HEK293 (cell line): ENCODE measurements around the gene SLC6A6.

Experiments
- BCL11B ChIP-seq: fragments of 450-650 bp; formaldehyde crosslinking; IDR thresholded peaks from 2 replicates; pipeline ENCODE4 v1.5.1; 2016; ENCODE audit warnings: low read depth, missing biosample characterization, missing genetic modification characterization
- CTCF ChIP-seq: fragments of 450-650 bp; formaldehyde crosslinking; IDR thresholded peaks from 2 replicates; pipeline ENCODE4 v1.5.1; 2016; ENCODE audit warnings: missing biosample characterization, missing genetic modification characterization
- HOXD13 ChIP-seq: sonication (generic); formaldehyde crosslinking; IDR thresholded peaks from 2 replicates; pipeline ENCODE4 v1.8.0; 2022; ENCODE audit warnings: missing genetic modification reagents, borderline replicate concordance
- TCF7L2 ChIP-seq: IDR thresholded peaks from 2 replicates; pipeline ENCODE4 v1.6.1; 2011; ENCODE audit warnings: low read depth, mild to moderate bottlenecking, inconsistent platforms, low read length, moderate library complexity, borderline replicate concordance
- ZBTB10 ChIP-seq: fragments of 450-650 bp; formaldehyde crosslinking; IDR thresholded peaks from 2 replicates; pipeline ENCODE4 v1.5.1; 2016; ENCODE audit warnings: missing biosample characterization, missing genetic modification characterization
- ZBTB44 ChIP-seq: fragments of 450-650 bp; IDR thresholded peaks from 2 replicates; pipeline ENCODE4 v1.5.1; 2018; ENCODE audit warnings: missing biosample characterization, mild to moderate bottlenecking, missing genetic modification characterization
- ZBTB49 ChIP-seq: fragments of 450-650 bp; formaldehyde crosslinking; IDR thresholded peaks from 2 replicates; pipeline ENCODE4 v1.5.1; 2016; ENCODE audit warnings: missing biosample characterization, missing genetic modification characterization, low read depth
- ZBTB7A ChIP-seq: fragments of 450-650 bp; formaldehyde crosslinking; IDR thresholded peaks from 2 replicates; pipeline ENCODE4 v1.5.1; 2016; ENCODE audit warnings: low read depth, missing biosample characterization, missing genetic modification characterization
- ZFP3 ChIP-seq: fragments of 450-650 bp; formaldehyde crosslinking; IDR thresholded peaks from 2 replicates; pipeline ENCODE4 v1.5.1; 2016; ENCODE audit warnings: low read depth, missing biosample characterization, missing genetic modification characterization
- ZNF324 ChIP-seq: fragments of 450-650 bp; formaldehyde crosslinking; IDR thresholded peaks from 2 replicates; pipeline ENCODE4 v1.5.1; 2016; ENCODE audit warnings: missing biosample characterization, missing genetic modification characterization
- ZNF354C ChIP-seq: fragments of 450-650 bp; formaldehyde crosslinking; IDR thresholded peaks from 2 replicates; pipeline ENCODE4 v1.5.1; 2016; ENCODE audit warnings: missing biosample characterization, missing genetic modification characterization, low read depth, borderline replicate concordance
- ZNF510 ChIP-seq: fragments of 450-650 bp; formaldehyde crosslinking; IDR thresholded peaks from 2 replicates; pipeline ENCODE4 v1.5.1; 2018; ENCODE audit warnings: mild to moderate bottlenecking, missing genetic modification characterization, missing biosample characterization; ENCODE audit not compliant: insufficient replicate concordance
- ZNF677 ChIP-seq: fragments of 450-650 bp; IDR thresholded peaks from 2 replicates; pipeline ENCODE4 v1.5.0; 2018; ENCODE audit warnings: missing biosample characterization, mild to moderate bottlenecking, missing genetic modification characterization, moderate library complexity
- TF ChIP-seq, protein P1 (sequence below): fragments of 450-650 bp; formaldehyde crosslinking; IDR thresholded peaks from 2 replicates; pipeline ENCODE4 v1.5.1; 2016; ENCODE audit warnings: missing biosample characterization, missing genetic modification characterization

GRCh38 chr3:14488286-14489041 lies 86.1 kb downstream of the SLC6A6 start:
- TF ChIP-seq ZNF354C (no peak), CTCF (tag by site-specific recombination) (no peak), ZFP3 (tag by site-specific recombination) (no peak), TCF7L2 (no peak), ZBTB10 (no peak), ZBTB7A (tag by site-specific recombination) (no peak), ZBTB44 (tag by site-specific recombination) (no peak), ZNF510 (tag by site-specific recombination) (no peak), HOXD13 (CRISPR knock-in tag) (no peak), ZNF677 (tag by site-specific recombination) (no peak), ZBTB49 (no peak), ZNF324 (tag by site-specific recombination) (no peak), BCL11B (tag by site-specific recombination) (no peak)
- TF ChIP-seq, protein P1, sequence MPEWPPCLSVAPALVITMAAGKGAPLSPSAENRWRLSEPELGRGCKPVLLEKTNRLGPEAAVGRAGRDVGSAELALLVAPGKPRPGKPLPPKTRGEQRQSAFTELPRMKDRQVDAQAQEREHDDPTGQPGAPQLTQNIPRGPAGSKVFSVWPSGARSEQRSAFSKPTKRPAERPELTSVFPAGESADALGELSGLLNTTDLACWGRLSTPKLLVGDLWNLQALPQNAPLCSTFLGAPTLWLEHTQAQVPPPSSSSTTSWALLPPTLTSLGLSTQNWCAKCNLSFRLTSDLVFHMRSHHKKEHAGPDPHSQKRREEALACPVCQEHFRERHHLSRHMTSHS (tag by site-specific recombination), result no peak
